Measurements from ENCODE around the gene ANXA11.

GRCh38 chr10:80104066-80104926 is 101.0 kb downstream of the ANXA11 start:
- TF ChIP-seq CTCF (conservative IDR thresholded peaks at IDR 0.05; ENCODE audit: low read depth, low read length) = no peak
- no peak for TF ChIP-seq EZH2phosphoT487 (IDR thresholded peaks at IDR 0.05; ENCODE audit: borderline replicate concordance, low read length)
- no peak for TF ChIP-seq EZH2 (IDR thresholded peaks at IDR 0.05; ENCODE audit: low read length, unreplicated experiment)

Measured in PC-3 (cell line).